Left colon (tissue), 2 donors: ENCODE results near the gene NR1H3. TPM values are rescaled to one million over a fixed set of nuclear protein-coding genes. Genes with fewer than 3 reads are reported as not detected.

Experiments used
- ATAC-seq: fragments of 200-7000 bp; cut with Tn5 transposase; one replicate; pipeline ENCODE4 v1.9.1; 2020; ENCODE audit warnings: mild to moderate bottlenecking, moderate library complexity
- DNase-seq, 2 donors: peaks; one replicate each; pipeline ENCODE4 v3.0.0-alpha.2; 2020
- intact Hi-C, 2 donors: fragments of 100-400 bp; cut with DNase I in 1 of 2; cut with micrococcal nuclease in 1 of 2; formaldehyde crosslinking; loops; one replicate each; pipeline versions ENCODE4 v1.11.2 to v1.14.0; 2022; cut with DNase I, micrococcal nuclease
- total RNA-seq, 2 donors: library from RNA; stranded (reverse); fragmentation: NEBNext Ultra II Directional; extraction: Animal tissue kit (Norgen Biotek cat#: 25700); gene quantifications; one replicate each; pipeline ENCODE4 v1.2.1, GENCODE V29; 2021
- donor health status: DM: no; HTN: no; CAD: no.
- donor health status: DM: yes; HTN: yes; CAD: no.

Gene NR1H3
- total RNA-seq, 2 donors from 2014 or later, result 52.1 to 58.2 TPM

DNA sequence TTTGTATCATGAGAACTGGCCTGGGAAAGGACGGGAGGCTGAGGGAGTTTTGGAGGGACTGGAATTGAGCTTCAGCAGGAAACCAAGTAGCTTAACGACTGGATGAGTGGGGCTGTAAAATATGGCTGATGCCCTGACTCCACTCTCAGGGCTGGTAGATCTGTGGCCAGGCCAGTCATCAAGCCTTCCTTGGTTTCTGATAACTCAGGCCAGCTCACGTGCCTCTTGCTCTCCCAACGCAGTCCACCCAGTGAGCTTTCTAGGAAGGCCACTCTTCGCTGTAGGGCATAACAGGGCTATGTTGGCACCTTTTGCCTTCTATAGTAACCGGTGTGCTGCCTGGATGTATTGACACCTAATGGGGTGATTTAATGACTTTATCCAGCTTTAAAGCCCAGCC is 6.3 kb downstream of the NR1H3 start:
- ATAC-seq (no peak), DNase-seq (no peak)
- intact Hi-C loops, result loop anchor here in 1 of 2 donors (10.0 kb wide), 1 partner anchor 89 kb away; the partner anchor contains the start of gene ARFGAP2

DNA sequence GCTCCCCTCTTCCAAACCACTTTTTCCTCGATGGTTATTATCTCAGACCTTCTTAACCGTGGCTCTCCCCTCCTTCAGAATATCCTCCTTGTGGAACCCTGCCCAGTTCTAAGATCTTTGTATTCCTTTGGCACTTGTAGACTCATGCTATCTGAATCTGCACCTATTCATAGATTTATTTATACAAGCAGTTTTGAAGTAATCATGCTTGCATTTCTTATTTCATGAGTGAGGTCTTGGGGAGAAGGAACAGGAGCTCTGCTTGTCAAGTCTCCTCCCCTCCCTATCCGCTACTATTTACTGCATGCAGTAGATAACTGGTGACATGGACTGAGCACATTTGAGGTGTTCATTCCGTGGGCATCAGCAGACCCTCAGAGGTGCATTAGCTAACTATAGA is 6.7 kb downstream of the NR1H3 start:
- ATAC-seq (no peak), DNase-seq (no peak)
- intact Hi-C loops, result loop anchor here in 1 of 2 donors (10.0 kb wide), 1 partner anchor 90 kb away; the partner anchor contains the start of gene ARFGAP2

DNA sequence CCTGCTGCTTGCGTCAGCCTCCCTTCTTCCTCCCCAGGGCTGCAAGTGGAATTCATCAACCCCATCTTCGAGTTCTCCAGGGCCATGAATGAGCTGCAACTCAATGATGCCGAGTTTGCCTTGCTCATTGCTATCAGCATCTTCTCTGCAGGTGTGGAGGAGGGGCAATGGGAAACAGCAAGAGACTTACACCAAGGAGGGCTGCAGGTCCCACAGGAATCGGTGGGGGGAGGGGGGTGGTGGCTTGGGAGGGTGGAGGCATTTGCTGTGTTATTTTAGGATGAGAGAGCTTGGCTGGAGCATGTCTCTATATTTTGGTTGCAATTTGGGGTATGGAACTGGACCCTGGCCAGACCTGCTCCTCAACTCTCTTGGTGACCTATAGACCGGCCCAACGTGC is 10.1 kb downstream of the NR1H3 start:
- intact Hi-C loops, result loop anchor here in 1 of 2 donors (10.0 kb wide), 1 partner anchor 93 kb away; the partner anchor contains the start of gene ARFGAP2
- DNase-seq (no peak), ATAC-seq (no peak)

DNA sequence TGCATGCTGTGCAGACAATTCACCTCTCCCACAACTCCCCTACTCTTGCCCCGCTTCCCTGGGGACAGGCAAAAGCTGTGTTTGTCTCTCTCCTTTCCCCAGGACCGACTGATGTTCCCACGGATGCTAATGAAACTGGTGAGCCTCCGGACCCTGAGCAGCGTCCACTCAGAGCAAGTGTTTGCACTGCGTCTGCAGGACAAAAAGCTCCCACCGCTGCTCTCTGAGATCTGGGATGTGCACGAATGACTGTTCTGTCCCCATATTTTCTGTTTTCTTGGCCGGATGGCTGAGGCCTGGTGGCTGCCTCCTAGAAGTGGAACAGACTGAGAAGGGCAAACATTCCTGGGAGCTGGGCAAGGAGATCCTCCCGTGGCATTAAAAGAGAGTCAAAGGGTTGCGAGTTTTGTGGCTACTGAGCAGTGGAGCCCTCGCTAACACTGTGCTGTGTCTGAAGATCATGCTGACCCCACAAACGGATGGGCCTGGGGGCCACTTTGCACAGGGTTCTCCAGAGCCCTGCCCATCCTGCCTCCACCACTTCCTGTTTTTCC is 10.7 kb downstream of the NR1H3 start:
- DNase-seq (no peak), ATAC-seq (no peak)
- intact Hi-C loops, result loop anchor here in 1 of 2 donors (10.0 kb wide), 1 partner anchor 94 kb away; the partner anchor contains the start of gene ARFGAP2

DNA sequence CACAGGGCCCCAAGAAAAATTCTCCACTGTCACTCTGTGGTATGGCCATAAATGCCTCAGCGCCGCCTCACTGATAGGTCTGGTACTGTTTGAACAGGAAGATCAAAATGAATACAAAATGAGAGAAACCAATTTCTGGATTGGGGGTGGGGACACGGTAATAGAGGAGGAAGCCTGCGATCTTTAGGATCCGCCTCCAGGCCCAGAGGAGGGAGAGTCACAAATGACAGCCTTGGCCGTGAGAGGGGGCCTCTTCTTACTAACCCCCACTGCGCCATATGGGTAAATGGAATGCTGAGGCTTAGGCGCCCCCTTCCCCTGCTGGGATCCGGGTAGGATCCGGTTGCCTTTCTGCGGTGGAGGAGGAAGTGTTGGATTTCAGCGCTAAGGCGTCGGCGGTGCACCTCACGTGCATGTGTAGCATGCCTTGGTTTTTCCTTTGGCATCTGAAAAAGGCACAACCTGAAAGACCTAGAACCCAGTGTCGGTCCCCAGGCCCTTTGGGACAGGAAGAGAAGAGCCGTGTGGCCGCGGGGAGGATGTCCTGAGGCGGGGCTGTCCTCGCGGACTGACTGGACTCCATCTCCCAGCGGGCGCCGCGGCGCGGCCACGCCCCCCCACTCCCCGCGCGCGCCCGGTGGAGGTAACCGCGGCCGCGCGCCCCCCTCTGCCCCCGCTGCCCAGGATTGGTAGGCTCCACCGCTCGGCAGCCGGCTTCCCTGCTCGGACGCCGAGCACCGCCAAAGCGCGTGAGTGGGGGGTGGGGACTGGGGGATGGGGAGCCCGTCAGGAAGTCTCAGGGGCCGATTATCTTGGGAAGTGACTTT is 11.4 kb downstream of the NR1H3 start:
- peak; percentile 82 for ATAC-seq

DNA sequence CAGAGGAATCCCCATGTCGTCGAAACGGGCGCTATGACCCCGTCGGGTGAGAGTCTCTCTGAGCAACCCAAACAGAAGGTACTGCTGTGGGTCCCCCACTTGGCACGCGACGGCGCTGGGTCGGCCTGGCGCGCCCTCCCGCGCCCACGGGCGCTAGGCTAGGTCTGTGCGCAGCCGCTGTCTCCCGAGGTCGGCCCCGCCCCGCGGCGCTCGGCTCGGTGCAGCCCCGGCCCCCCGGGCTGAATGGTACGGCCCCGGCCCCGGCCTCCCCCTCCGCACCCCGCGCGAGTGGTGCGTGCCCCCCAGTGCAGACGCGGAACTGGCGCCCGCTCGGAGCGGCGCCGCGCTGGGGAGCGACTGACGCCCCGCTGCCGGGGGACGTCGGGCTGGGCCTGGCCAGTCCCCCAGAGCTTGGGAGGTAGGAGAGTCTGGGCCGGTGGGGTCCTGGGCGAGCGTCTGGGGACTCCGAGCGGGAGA is 12.1 kb downstream of the NR1H3 start, which contains the start of gene MADD:
TSS of gene MADD (plus strand) at position 305 of the 477 bp plus-strand sequence.
- DNase-seq, result peak; percentile 88 to 92
- intact Hi-C loops, result loop anchor here in 1 of 2 donors (10.0 kb wide), 1 partner anchor 95 kb away; the partner anchor contains the start of gene ARFGAP2
- peak; percentile 79 for ATAC-seq

More for the DNA sequence above, 11.4 kb downstream of the NR1H3 start:
- intact Hi-C loops, result loop anchor here in 1 of 2 donors (10.0 kb wide), 1 partner anchor 94 kb away; the partner anchor contains the start of gene ARFGAP2
- peak; percentile 93 for DNase-seq

- DNase-seq (no peak), ATAC-seq (no peak)
- intact Hi-C loops, result no loop called here
Measured at GRCh38 chr11:47270331-47271271, 12.8 kb downstream of the NR1H3 start.

- DNase-seq (no peak), ATAC-seq (no peak)
- intact Hi-C loops, result no loop called here
Measured at GRCh38 chr11:47271328-47271727, 13.5 kb downstream of the NR1H3 start.

DNA sequence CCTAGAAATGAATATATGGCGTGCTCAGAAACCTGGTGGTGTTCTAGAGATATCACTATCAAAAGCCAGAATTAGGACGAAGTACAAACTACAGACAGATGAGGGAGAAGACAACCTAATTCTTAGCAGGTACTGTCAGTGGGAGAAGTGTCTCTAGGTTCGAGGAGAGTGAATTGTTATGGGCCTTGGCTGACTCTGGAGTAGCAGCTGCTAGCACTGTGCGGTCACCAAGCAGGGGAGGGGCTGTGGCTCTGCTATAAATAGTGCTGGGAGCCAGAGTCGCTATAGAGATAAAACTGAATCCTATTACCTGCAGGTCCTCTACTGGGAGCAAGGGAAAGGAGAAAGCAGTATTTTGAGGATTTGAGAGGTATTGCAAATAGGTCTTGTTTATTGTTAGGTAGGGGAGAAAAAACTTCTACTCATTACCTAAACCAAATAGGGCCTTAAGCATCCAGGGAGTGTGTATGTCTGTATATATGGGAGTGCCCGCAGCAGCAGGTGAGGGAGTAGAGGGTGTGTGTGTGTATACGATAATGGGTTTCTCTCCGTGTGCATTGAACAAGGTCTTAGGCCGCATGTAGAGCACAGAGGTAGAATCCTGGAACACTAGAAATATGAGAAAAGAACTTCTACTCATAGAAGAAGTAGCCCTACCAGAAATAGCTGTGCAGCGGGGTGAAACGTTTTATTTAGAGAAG is 14.3 kb downstream of the NR1H3 start:
- ATAC-seq (no peak), DNase-seq (peak; percentile 51 to 58)
- intact Hi-C loops, result no loop called here

DNA sequence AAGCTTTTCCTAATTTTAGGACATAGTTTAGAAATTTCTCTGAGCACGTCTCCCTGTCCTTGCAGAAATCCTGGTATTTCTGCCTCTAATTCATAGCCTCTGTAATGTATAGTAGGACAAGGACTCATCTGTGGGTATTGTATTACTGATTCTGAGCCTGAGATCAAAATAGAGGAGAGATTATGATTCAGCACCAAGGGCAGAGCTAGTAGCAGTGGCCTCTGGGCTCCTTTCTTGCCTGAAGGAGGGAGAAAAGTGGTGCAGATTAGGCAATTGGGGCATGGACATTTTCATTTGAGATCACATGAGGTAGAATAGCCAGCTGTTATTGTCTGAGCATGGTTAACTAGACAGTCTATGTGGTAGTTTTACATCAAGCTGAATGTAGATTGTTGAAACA is 14.9 kb downstream of the NR1H3 start:
- no peak for DNase-seq
- no peak for ATAC-seq
- intact Hi-C loops, result no loop called here

GRCh38 chr11:47274495-47275235 is 16.9 kb downstream of the NR1H3 start:
- ATAC-seq, result no peak
- no peak for DNase-seq
- intact Hi-C loops, result no loop called here

DNA sequence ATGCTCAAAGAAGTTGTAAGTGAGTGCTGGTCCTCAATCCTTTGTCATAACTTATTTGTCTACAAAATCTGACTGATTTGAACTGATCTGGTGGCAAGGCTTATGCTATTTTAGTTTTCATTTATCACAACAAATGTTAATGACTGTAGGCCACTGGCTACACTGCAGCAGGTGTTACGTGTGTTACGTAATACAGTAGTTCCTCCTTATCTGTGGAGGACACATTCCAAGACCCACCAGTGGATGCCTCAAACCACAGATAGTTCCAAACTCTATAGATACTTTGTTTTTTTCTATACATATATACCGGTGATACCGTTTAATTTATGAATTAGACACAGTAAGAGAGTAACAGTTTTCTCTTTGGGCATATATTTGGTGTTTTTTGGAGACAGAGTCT is 19.1 kb downstream of the NR1H3 start:
- intact Hi-C loops, result no loop called here
- DNase-seq, result no peak
- ATAC-seq, result no peak

GRCh38 chr11:47278058-47278457 is 20.3 kb downstream of the NR1H3 start:
- intact Hi-C loops, result no loop called here
- no peak for DNase-seq
- ATAC-seq, result no peak

DNA sequence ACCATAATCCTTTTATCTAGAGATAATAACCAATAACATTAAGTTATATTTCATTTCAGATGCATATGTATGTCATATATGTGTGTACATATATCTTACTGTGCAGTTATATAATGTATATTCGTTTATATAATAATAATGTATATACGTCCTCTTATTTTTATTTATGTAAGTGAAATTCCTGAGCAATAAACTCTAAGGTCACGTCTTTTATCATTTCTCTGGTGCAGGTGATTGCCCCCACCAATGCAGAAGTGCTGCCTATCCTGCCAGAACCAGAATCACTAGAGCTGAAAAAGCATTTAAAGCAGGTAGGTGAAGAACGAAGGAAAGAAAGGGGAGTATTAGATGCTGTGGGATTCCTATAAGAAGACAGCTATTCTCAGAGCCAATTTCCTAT is 21.0 kb downstream of the NR1H3 start:
- ATAC-seq (no peak), DNase-seq (no peak)
- intact Hi-C loops, result no loop called here

DNA sequence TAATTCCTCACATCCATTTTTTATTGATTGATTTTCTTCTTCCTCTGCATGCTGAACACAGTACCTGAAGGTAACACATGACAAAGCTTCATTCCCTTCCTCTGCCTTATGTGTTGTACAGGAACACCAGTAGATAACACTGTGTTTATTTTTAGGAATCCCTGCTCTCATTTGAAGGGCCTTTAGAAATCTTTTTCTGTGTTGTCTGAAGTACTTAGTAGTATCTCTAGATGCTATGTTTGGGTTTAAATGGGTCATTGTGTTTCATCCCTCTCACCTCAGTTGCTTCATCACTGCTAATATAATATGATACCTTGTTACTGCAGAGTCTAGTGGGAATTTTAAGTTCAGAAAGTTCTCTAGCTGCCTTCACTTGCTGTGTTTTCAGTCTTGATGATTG is 22.3 kb downstream of the NR1H3 start:
- DNase-seq (no peak), ATAC-seq (no peak)
- intact Hi-C loops, result no loop called here

- ATAC-seq (no peak), DNase-seq (no peak)
- intact Hi-C loops, result no loop called here
Measured at GRCh38 chr11:47280860-47281259, 23.1 kb downstream of the NR1H3 start.

DNA sequence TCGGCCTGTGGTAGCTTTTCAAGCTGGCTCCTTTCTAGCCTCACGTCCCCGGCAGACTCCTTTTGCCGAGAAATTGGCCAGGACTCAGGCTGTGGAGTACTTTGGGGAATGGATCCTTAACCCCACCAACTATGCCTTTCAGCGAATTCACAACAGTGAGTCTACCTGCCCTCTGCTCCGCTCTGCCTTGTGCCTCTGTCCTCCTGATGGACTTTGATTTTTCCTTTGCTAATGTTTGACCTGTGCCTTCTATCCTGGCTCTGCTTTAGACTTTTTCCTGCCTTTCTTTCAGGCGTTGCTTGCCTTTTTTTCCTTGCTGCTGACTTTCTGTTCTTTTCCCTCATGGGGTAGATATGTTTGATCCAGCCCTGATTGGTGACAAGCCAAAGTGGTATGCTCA is 24.7 kb downstream of the NR1H3 start:
- DNase-seq, result no peak
- intact Hi-C loops, result no loop called here
- no peak for ATAC-seq

DNA sequence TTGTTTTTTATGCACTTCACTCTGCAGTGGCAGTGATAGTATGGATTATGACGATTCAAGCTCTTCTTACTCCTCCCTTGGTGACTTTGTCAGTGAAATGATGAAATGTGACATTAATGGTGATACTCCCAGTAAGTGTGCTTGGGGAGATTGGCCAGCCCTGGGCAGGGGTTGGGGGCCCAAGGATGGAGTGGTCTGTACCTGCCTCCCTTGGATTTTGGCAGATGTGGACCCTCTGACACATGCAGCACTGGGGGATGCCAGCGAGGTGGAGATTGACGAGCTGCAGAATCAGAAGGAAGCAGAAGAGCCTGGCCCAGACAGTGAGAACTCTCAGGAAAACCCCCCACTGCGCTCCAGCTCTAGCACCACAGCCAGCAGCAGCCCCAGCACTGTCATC is 26.4 kb downstream of the NR1H3 start:
- DNase-seq (no peak), ATAC-seq (no peak)
- intact Hi-C loops, result no loop called here
